ENCODE data around the gene BDH1.

- TF ChIP-seq CTCF (optimal IDR thresholded peaks at IDR 0.05 in 1 of 3, IDR thresholded peaks at IDR 0.05 in 1 of 3, conservative IDR thresholded peaks at IDR 0.05 in 1 of 3; ENCODE audit: extremely low read depth in 1 of 3, insufficient read depth in 2 of 3, low read length in 3 of 3) (no peak), EZH2 (IDR thresholded peaks at IDR 0.05; ENCODE audit: low read length) (no peak)
Measured at GRCh38 chr3:197578376-197578775, 22.6 kb upstream of the BDH1 start.
